ENCODE results near the gene TAF11L8. TPM values are rescaled to one million over a fixed set of nuclear protein-coding genes. Genes with fewer than 3 reads are reported as not detected.
"Not testable (repeated sequence)": the region's sequence is repeated elsewhere in the genome, so short reads cannot be mapped to it uniquely, and the experiment has no call there.

The TAF11L8 gene
- not detected in 2 replicates for total RNA-seq
- not detected in 2 replicates for polyA plus RNA-seq
- not detected in 2 replicates for polyA plus RNA-seq (2012)
- polyA minus RNA-seq (ENCODE audit: low replicate concordance), result not detected in 2 replicates

- not testable (repeated sequence) for H4K20me1 ChIP-seq (ENCODE audit: control insufficient read depth, extremely low read depth, insufficient read depth, low read length); DNase-seq (ENCODE audit: low read depth in 2 of 2); H3K36me3 ChIP-seq (ENCODE audit: control insufficient read depth, insufficient read depth, low read length); H3K27ac ChIP-seq (ENCODE audit: insufficient read depth, low read length); H3K9ac ChIP-seq (ENCODE audit: insufficient read depth, low read length); H3K4me3 ChIP-seq (replicated peaks in 1 of 4; ENCODE audit: control extremely low read depth in 1 of 4, insufficient read depth in 1 of 4, low read depth in 3 of 4, low read length in 4 of 4); H2AFZ ChIP-seq (ENCODE audit: low read length); H3K4me1 ChIP-seq (ENCODE audit: control insufficient read depth, extremely low read depth, insufficient read depth, low read length); H3K4me2 ChIP-seq (ENCODE audit: extremely low read depth, insufficient read depth, low read length); H3K27me3 ChIP-seq (ENCODE audit: control insufficient read depth, insufficient read depth, low read length); H3K79me2 ChIP-seq (ENCODE audit: control insufficient read depth, insufficient read depth, low read length); H3K9me3 ChIP-seq (ENCODE audit: control insufficient read depth, insufficient read depth, low read depth, low read length)
These were observed at the start of gene TAF11L8 for GRCh38 chr5:17590860-17591259. TAF11L8 (minus strand) TSS chr5:17590960.

DNA sequence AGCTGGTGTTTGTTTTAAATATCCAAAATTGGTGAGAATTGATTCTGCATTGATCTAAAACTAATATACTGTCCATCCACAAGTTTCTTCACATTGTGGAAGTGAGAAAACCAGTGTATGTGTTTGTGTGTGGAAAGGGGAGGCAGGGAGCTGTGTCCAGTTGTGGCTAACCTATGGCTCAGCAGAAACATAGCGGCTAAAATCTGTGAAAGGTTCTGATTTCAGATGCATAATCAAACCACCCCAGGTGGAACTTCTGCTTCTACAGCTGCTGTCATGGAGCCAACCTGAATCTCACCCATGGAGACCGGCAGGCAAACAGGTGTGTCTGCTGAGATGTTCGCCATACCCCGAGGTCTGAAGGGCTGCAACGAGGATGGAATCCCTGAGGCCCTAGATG is 43.4 kb upstream of the TAF11L8 start, which contains the start of gene TAF11L14:
Gene TAF11L14 (plus strand): TSS at position 301 of the 400 bp plus-strand sequence.
- H3K9me3 ChIP-seq (ENCODE audit: control insufficient read depth, insufficient read depth, low read depth, low read length), result no peaks in the 10 kb centered on the region
- no peaks in the 10 kb centered on the region for H3K36me3 ChIP-seq (ENCODE audit: control insufficient read depth, insufficient read depth, low read length)
- no peak within 1 kb of the TSS for H2AFZ ChIP-seq (ENCODE audit: low read length)
- TF ChIP-seq, protein P1, sequence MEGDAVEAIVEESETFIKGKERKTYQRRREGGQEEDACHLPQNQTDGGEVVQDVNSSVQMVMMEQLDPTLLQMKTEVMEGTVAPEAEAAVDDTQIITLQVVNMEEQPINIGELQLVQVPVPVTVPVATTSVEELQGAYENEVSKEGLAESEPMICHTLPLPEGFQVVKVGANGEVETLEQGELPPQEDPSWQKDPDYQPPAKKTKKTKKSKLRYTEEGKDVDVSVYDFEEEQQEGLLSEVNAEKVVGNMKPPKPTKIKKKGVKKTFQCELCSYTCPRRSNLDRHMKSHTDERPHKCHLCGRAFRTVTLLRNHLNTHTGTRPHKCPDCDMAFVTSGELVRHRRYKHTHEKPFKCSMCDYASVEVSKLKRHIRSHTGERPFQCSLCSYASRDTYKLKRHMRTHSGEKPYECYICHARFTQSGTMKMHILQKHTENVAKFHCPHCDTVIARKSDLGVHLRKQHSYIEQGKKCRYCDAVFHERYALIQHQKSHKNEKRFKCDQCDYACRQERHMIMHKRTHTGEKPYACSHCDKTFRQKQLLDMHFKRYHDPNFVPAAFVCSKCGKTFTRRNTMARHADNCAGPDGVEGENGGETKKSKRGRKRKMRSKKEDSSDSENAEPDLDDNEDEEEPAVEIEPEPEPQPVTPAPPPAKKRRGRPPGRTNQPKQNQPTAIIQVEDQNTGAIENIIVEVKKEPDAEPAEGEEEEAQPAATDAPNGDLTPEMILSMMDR (conservative IDR thresholded peaks at IDR 0.05 in 1 of 2, IDR thresholded peaks at IDR 0.05 in 1 of 2; ENCODE audit: low read depth in 1 of 2, low read length in 2 of 2), result no peak
- TF ChIP-seq EZH2 (IDR thresholded peaks at IDR 0.05; ENCODE audit: low read length, missing control alignments), result no peak
- H3K9ac ChIP-seq (ENCODE audit: insufficient read depth, low read length), result no peak within 1 kb of the TSS
- H3K79me2 ChIP-seq (ENCODE audit: control insufficient read depth, insufficient read depth, low read length), result no peaks in the 10 kb centered on the region
- H4K20me1 ChIP-seq (ENCODE audit: control insufficient read depth, extremely low read depth, insufficient read depth, low read length), result no peaks in the 10 kb centered on the region
- DNase-seq (ENCODE audit: low read depth in 2 of 2), result no peak
- H3K4me3 ChIP-seq (replicated peaks in 1 of 4; ENCODE audit: control extremely low read depth in 1 of 4, insufficient read depth in 1 of 4, low read depth in 3 of 4, low read length in 4 of 4), result no peak within 1 kb of the TSS
- no peaks in the 10 kb centered on the region for H3K27me3 ChIP-seq (ENCODE audit: control insufficient read depth, insufficient read depth, low read length)
- H3K4me2 ChIP-seq (ENCODE audit: extremely low read depth, insufficient read depth, low read length), result no peak within 1 kb of the TSS
- no peak within 1 kb of the TSS for H3K27ac ChIP-seq (ENCODE audit: insufficient read depth, low read length)
- H3K4me1 ChIP-seq (ENCODE audit: control insufficient read depth, extremely low read depth, insufficient read depth, low read length), result no peaks in the 10 kb centered on the region

DNA sequence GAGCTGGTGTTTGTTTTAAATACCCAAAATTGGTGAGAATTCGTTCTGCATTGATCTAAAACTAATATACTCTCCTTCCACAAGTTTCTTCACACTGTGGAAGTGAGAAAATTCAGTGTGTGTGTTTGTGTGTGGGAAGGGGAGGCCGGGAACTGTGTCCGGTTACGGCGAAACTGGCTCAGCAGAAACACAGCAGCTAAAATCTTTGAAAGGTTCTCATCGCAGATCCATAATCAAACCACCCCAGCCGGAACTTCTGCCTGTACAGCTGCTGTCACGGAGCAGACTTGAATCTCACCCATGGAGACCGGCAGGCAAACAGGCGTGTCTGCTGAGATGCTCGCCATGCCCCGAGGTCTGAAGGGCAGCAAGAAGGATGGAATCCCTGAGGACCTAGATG is 41.0 kb upstream of the TAF11L8 start, which contains the start of gene TAF11L13:
Gene TAF11L13 (plus strand): TSS at position 301 of the 400 bp plus-strand sequence.
- not testable (repeated sequence) for H4K20me1 ChIP-seq (ENCODE audit: control insufficient read depth, extremely low read depth, insufficient read depth, low read length); H3K4me3 ChIP-seq (replicated peaks in 1 of 4; ENCODE audit: control extremely low read depth in 1 of 4, insufficient read depth in 1 of 4, low read depth in 3 of 4, low read length in 4 of 4); H3K4me2 ChIP-seq (ENCODE audit: extremely low read depth, insufficient read depth, low read length); H3K79me2 ChIP-seq (ENCODE audit: control insufficient read depth, insufficient read depth, low read length); DNase-seq (ENCODE audit: low read depth in 2 of 2); H2AFZ ChIP-seq (ENCODE audit: low read length); H3K27me3 ChIP-seq (ENCODE audit: control insufficient read depth, insufficient read depth, low read length); H3K27ac ChIP-seq (ENCODE audit: insufficient read depth, low read length); H3K4me1 ChIP-seq (ENCODE audit: control insufficient read depth, extremely low read depth, insufficient read depth, low read length); H3K9me3 ChIP-seq (ENCODE audit: control insufficient read depth, insufficient read depth, low read depth, low read length); H3K9ac ChIP-seq (ENCODE audit: insufficient read depth, low read length); H3K36me3 ChIP-seq (ENCODE audit: control insufficient read depth, insufficient read depth, low read length)

DNA sequence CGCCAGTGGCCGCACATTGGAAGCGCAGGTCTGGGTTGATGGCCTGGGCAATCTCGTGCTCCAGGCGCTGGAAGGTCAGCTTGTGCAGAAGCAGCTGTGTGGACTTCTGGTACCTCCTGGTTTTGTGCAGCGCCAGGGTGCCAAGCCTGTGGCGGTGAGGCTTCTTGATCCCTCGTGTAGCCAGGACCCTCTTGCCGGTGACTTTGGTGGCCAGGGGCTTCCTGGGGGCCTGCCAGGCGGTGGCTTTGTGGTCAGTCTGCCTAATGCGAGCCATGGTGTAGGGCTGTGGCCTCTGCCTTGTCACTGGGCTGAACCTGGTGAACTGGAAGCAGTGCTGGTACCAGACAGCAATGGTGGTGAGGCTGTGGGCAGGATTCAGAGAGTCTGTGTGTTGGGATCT is 34.9 kb upstream of the TAF11L8 start:
- Histone ChIP-seq H3K9me3 (ENCODE audit: control insufficient read depth, insufficient read depth, low read depth, low read length) (no peaks in the 10 kb centered on the region), H3K9ac (ENCODE audit: insufficient read depth, low read length) (no peak overlapping the region), H3K4me3 (replicated peaks in 1 of 4; ENCODE audit: control extremely low read depth in 1 of 4, insufficient read depth in 1 of 4, low read depth in 3 of 4, low read length in 4 of 4) (no peak overlapping the region), H3K79me2 (ENCODE audit: control insufficient read depth, insufficient read depth, low read length) (no peaks in the 10 kb centered on the region), H3K4me2 (ENCODE audit: extremely low read depth, insufficient read depth, low read length) (no peak overlapping the region), H4K20me1 (ENCODE audit: control insufficient read depth, extremely low read depth, insufficient read depth, low read length) (no peaks in the 10 kb centered on the region), H2AFZ (ENCODE audit: low read length) (no peak overlapping the region), H3K36me3 (ENCODE audit: control insufficient read depth, insufficient read depth, low read length) (no peaks in the 10 kb centered on the region), H3K27me3 (ENCODE audit: control insufficient read depth, insufficient read depth, low read length) (no peaks in the 10 kb centered on the region), H3K4me1 (ENCODE audit: control insufficient read depth, extremely low read depth, insufficient read depth, low read length) (no peaks in the 10 kb centered on the region), H3K27ac (ENCODE audit: insufficient read depth, low read length) (no peak overlapping the region)
- DNase-seq (ENCODE audit: low read depth in 2 of 2), result no peak
- TF ChIP-seq, protein P1 (conservative IDR thresholded peaks at IDR 0.05 in 1 of 2, IDR thresholded peaks at IDR 0.05 in 1 of 2; ENCODE audit: low read depth in 1 of 2, low read length in 2 of 2), result no peak
